Measurements from ENCODE around the gene DES.

DES gene

GRCh38 chr2:219438453-219438852, 20.3 kb downstream of the DES start:
- DNase-seq (ENCODE audit: low read depth, low spot score), result no peak

- DNase-seq (ENCODE audit: low read depth, low spot score), result no peak
These were observed 21.3 kb downstream of the DES start for GRCh38 chr2:219439506-219439905.

- DNase-seq (ENCODE audit: low read depth, low spot score), result no peak
These were observed 22.4 kb downstream of the DES start for GRCh38 chr2:219440388-219441256.

- DNase-seq (ENCODE audit: low read depth, low spot score), result peak; percentile 29
These were observed 23.5 kb downstream of the DES start for GRCh38 chr2:219441451-219442255.

GRCh38 chr2:219442256-219443015, 24.3 kb downstream of the DES start:
- no peak for DNase-seq (ENCODE audit: low read depth, low spot score)

- no peak for DNase-seq (ENCODE audit: low read depth, low spot score)
These were observed 25.0 kb downstream of the DES start for GRCh38 chr2:219443016-219443696.

GRCh38 chr2:219443697-219444023, 25.5 kb downstream of the DES start:
- no peak for DNase-seq (ENCODE audit: low read depth, low spot score)

GRCh38 chr2:219444566-219445091, 26.5 kb downstream of the DES start:
- no peak for DNase-seq (ENCODE audit: low read depth, low spot score)

GRCh38 chr2:219445220-219445640, 27.1 kb downstream of the DES start:
- no peak for DNase-seq (ENCODE audit: low read depth, low spot score)

GRCh38 chr2:219446101-219446504, 27.9 kb downstream of the DES start:
- no peak for DNase-seq (ENCODE audit: low read depth, low spot score)

GRCh38 chr2:219446689-219447088, 28.5 kb downstream of the DES start:
- no peak for DNase-seq (ENCODE audit: low read depth, low spot score)

- DNase-seq (ENCODE audit: low read depth, low spot score), result no peak
These were observed 29.3 kb downstream of the DES start for GRCh38 chr2:219447242-219448098.

- DNase-seq (ENCODE audit: low read depth, low spot score), result no peak
These were observed 30.1 kb downstream of the DES start for GRCh38 chr2:219448099-219448775.

GRCh38 chr2:219448776-219449341, 30.7 kb downstream of the DES start:
- DNase-seq (ENCODE audit: low read depth, low spot score), result no peak

GRCh38 chr2:219449609-219450008, 31.4 kb downstream of the DES start:
- no peak for DNase-seq (ENCODE audit: low read depth, low spot score)

GRCh38 chr2:219451661-219452360, 33.6 kb downstream of the DES start:
- no peak for DNase-seq (ENCODE audit: low read depth, low spot score)

- DNase-seq (ENCODE audit: low read depth, low spot score), result no peak
These were observed 34.5 kb downstream of the DES start for GRCh38 chr2:219452361-219453317.
